Measurements from ENCODE around the gene ANO7.

DNA sequence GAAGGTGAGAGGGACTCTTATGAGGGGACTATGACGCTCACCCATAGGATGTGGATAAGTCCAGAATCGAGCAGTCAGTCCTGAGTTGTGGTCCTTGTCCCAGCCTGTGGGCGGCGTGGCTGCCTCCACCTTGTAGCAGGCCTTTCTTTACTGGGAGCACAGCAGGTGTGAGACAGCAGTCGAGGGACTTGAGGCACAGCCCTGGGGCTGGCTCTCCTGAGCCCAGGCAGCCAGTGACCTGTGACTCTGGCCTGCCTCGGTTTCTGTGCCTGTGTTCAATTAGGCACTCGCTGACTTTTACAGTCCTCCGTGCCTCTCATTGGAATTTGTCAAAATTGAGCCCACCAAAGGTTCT, 30.0 kb upstream of the ANO7 start:
- TF ChIP-seq, protein P1, sequence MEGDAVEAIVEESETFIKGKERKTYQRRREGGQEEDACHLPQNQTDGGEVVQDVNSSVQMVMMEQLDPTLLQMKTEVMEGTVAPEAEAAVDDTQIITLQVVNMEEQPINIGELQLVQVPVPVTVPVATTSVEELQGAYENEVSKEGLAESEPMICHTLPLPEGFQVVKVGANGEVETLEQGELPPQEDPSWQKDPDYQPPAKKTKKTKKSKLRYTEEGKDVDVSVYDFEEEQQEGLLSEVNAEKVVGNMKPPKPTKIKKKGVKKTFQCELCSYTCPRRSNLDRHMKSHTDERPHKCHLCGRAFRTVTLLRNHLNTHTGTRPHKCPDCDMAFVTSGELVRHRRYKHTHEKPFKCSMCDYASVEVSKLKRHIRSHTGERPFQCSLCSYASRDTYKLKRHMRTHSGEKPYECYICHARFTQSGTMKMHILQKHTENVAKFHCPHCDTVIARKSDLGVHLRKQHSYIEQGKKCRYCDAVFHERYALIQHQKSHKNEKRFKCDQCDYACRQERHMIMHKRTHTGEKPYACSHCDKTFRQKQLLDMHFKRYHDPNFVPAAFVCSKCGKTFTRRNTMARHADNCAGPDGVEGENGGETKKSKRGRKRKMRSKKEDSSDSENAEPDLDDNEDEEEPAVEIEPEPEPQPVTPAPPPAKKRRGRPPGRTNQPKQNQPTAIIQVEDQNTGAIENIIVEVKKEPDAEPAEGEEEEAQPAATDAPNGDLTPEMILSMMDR (IDR thresholded peaks at IDR 0.05; ENCODE audit: low read depth, low read length, poor library complexity, severe bottlenecking) = no peak
- no peak for TF ChIP-seq EZH2phosphoT487 (IDR thresholded peaks at IDR 0.05; ENCODE audit: borderline replicate concordance, low read length)

Data from DOHH2 (cell line).